IMR-90 (cell line): ENCODE results near the gene COG3. TPM values are rescaled to one million over a fixed set of nuclear protein-coding genes. Genes with fewer than 3 reads are reported as not detected.

Source experiments
- ATAC-seq: fragments of 200-7000 bp; cut with Tn5 transposase; 2 replicates; pipeline ENCODE4 v1.9.1; 2020; ENCODE audit warnings: low read depth, mild to moderate bottlenecking, moderate library complexity
- BruUV-seq: library from RNA; stranded (reverse); fragments of 400-500 nt; replicated peaks from 2 replicates; lab custom pipeline; 2021; lab: Mats Ljungman, UMichigan
- CTCF ChIA-PET: fragments of 300-600 bp; formaldehyde crosslinking; extraction: SDS; loops from one replicate; lab custom pipeline; 2021; ENCODE audit warnings: antibody characterized with exemption; lab: Yijun Ruan, JAX
- POLR2A ChIA-PET: fragments of 300-600 bp; sonication (Branson Sonifier 250); formaldehyde crosslinking; loops from one replicate; lab custom pipeline; 2022; ENCODE audit warnings: antibody characterized with exemption; ENCODE audit not compliant: unreplicated experiment; lab: Charles Lee
- DNase-seq: peaks from one replicate; pipeline ENCODE4 v3.0.0; 2013
- H2AFZ ChIP-seq: replicated peaks from 2 replicates; pipeline ENCODE3; 2013; ENCODE audit warnings: low read length, mild to moderate bottlenecking; ENCODE audit not compliant: poor library complexity
- H2AK5ac ChIP-seq: 2 replicates; pipeline ENCODE4 v1.6.1; 2013; ENCODE audit warnings: low read depth, low read length, inconsistent platforms
- H2AK9ac ChIP-seq: replicated peaks from 2 replicates; pipeline ENCODE3; 2013; ENCODE audit warnings: mild to moderate bottlenecking, low read depth, low read length, moderate library complexity; ENCODE audit not compliant: poor library complexity
- H2BK120ac ChIP-seq: 2 replicates; pipeline ENCODE4 v1.6.1; 2013; ENCODE audit warnings: low read depth, low read length, inconsistent platforms
- H2BK15ac ChIP-seq: 3 replicates; pipeline ENCODE4 v1.6.1; 2013; ENCODE audit warnings: low read depth, low read length, inconsistent platforms
- H2BK20ac ChIP-seq: 2 replicates; pipeline ENCODE4 v1.6.1; 2013; ENCODE audit warnings: low read depth, mild to moderate bottlenecking, inconsistent platforms, low read length, moderate library complexity
- H2BK5ac ChIP-seq: 2 replicates; pipeline ENCODE4 v1.6.1; 2013; ENCODE audit warnings: mild to moderate bottlenecking, low read depth, low read length, inconsistent platforms; ENCODE audit not compliant: poor library complexity, severe bottlenecking
- H3K14ac ChIP-seq: replicated peaks from 2 replicates; pipeline ENCODE4 v1.6.1; 2013; ENCODE audit warnings: low read depth, low read length, inconsistent platforms
- H3K18ac ChIP-seq: 2 replicates; pipeline ENCODE4 v1.6.1; 2013; ENCODE audit warnings: low read depth, low read length, control low read depth
- H3K23ac ChIP-seq: 2 replicates; pipeline ENCODE4 v1.6.1; 2013; ENCODE audit warnings: low read depth, low read length, inconsistent platforms
- H3K27ac ChIP-seq: 2 replicates; pipeline ENCODE4 v1.5.1; 2013; ENCODE audit warnings: mild to moderate bottlenecking, control low read depth, low read length; ENCODE audit not compliant: insufficient read depth
- H3K27me3 ChIP-seq: 2 replicates; pipeline ENCODE4 v1.6.1; 2013; ENCODE audit warnings: low read length; ENCODE audit not compliant: control insufficient read depth, insufficient read depth
- H3K36me3 ChIP-seq: 2 replicates; pipeline ENCODE4 v1.6.1; 2013; ENCODE audit warnings: low read length, mixed read lengths; ENCODE audit not compliant: control insufficient read depth, insufficient read depth
- H3K4ac ChIP-seq: 2 replicates; pipeline ENCODE4 v1.6.1; 2013; ENCODE audit warnings: low read depth, low read length, inconsistent platforms
- H3K4me1 ChIP-seq: 2 replicates; pipeline ENCODE4 v1.6.1; 2013; ENCODE audit warnings: low read length, mixed read lengths; ENCODE audit not compliant: control insufficient read depth, insufficient read depth
- H3K4me2 ChIP-seq: 2 replicates; pipeline ENCODE4 v1.6.1; 2013; ENCODE audit warnings: low read depth, mild to moderate bottlenecking, control low read depth, low read length, moderate library complexity
- H3K4me3 ChIP-seq: 2 replicates; pipeline ENCODE4 v1.5.1; 2013; ENCODE audit warnings: low read depth, mild to moderate bottlenecking, control low read depth, low read length, moderate library complexity; ENCODE audit not compliant: insufficient read depth
- H3K56ac ChIP-seq: 2 replicates; pipeline ENCODE4 v1.6.1; 2013; ENCODE audit warnings: low read length, inconsistent platforms; ENCODE audit not compliant: insufficient read depth; ENCODE audit errors: extremely low read depth
- H3K79me1 ChIP-seq, 2 experiments: 2 replicates each; pipeline ENCODE4 v1.6.1; 2013; ENCODE audit warnings: low read length in 2 of 2, inconsistent platforms in 1 of 2, low read depth in 1 of 2
- H3K9ac ChIP-seq: 2 replicates; pipeline ENCODE4 v1.6.1; 2013; ENCODE audit warnings: low read depth, low read length, control low read depth
- H3K9me1 ChIP-seq: 2 replicates; pipeline ENCODE4 v1.6.1; 2013; ENCODE audit warnings: low read length, inconsistent platforms; ENCODE audit not compliant: insufficient read depth
- H3K9me3 ChIP-seq: 2 replicates; pipeline ENCODE4 v1.6.1; 2013; ENCODE audit warnings: low read length; ENCODE audit not compliant: control insufficient read depth, insufficient read depth
- H4K20me1 ChIP-seq: 2 replicates; pipeline ENCODE4 v1.6.1; 2013; ENCODE audit warnings: low read length, inconsistent platforms; ENCODE audit not compliant: insufficient read depth
- H4K5ac ChIP-seq: 2 replicates; pipeline ENCODE4 v1.6.1; 2013; ENCODE audit warnings: mild to moderate bottlenecking, low read depth, low read length, control low read depth
- H4K8ac ChIP-seq, 2 experiments: 2 replicates each; pipeline ENCODE4 v1.6.1; 2013; ENCODE audit warnings: low read depth in 2 of 2, low read length in 2 of 2, control low read depth in 1 of 2, inconsistent platforms in 1 of 2
- H4K91ac ChIP-seq: 2 replicates; pipeline ENCODE4 v1.6.1; 2013; ENCODE audit warnings: low read depth, low read length, inconsistent platforms; ENCODE audit not compliant: insufficient read depth
- BHLHE40 ChIP-seq: fragments of 150-350 bp; IDR thresholded peaks from 2 replicates; pipeline ENCODE4 v1.6.1; 2016; ENCODE audit warnings: mild to moderate bottlenecking, low read depth, low read length
- CEBPB ChIP-seq: IDR thresholded peaks from 2 replicates; pipeline ENCODE4 v1.6.1; 2012; ENCODE audit warnings: low read depth, low read length, improper control_type of control experiment
- CHD1 ChIP-seq: IDR thresholded peaks from 2 replicates; pipeline ENCODE4 v1.6.1; 2012; ENCODE audit warnings: low read depth, low read length, improper control_type of control experiment
- FOS ChIP-seq: fragments of 150-350 bp; IDR thresholded peaks from 2 replicates; pipeline ENCODE4 v1.6.1; 2016; ENCODE audit warnings: low read depth, low read length
- MAFK ChIP-seq: IDR thresholded peaks from 2 replicates; pipeline ENCODE4 v1.6.1; 2012; ENCODE audit warnings: low read depth, low read length, improper control_type of control experiment
- MAZ ChIP-seq: IDR thresholded peaks from 2 replicates; pipeline ENCODE4 v1.6.1; 2012; ENCODE audit warnings: low read depth, mild to moderate bottlenecking, low read length, improper control_type of control experiment, moderate library complexity, borderline replicate concordance
- MXI1 ChIP-seq: IDR thresholded peaks from 2 replicates; pipeline ENCODE4 v1.6.1; 2012; ENCODE audit warnings: low read depth, mild to moderate bottlenecking, low read length, moderate library complexity, borderline replicate concordance
- NFE2L2 ChIP-seq: fragments of 150-350 bp; IDR thresholded peaks from 2 replicates; pipeline ENCODE4 v1.6.1; 2016; ENCODE audit warnings: low read depth, mild to moderate bottlenecking, low read length
- POLR2A ChIP-seq: IDR thresholded peaks from 2 replicates; pipeline ENCODE4 v1.6.1; 2012; ENCODE audit warnings: mild to moderate bottlenecking, low read depth, low read length
- RAD21 ChIP-seq: IDR thresholded peaks from 2 replicates; pipeline ENCODE4 v1.6.1; 2012; ENCODE audit warnings: low read length, improper control_type of control experiment
- SMC3 ChIP-seq: fragments of 150-350 bp; IDR thresholded peaks from 2 replicates; pipeline ENCODE4 v1.6.1; 2016; ENCODE audit warnings: low read depth, mild to moderate bottlenecking, antibody characterized with exemption, low read length, moderate library complexity
- USF2 ChIP-seq: fragments of 150-350 bp; IDR thresholded peaks from 2 replicates; pipeline ENCODE4 v1.6.1; 2017; ENCODE audit warnings: mild to moderate bottlenecking, antibody characterized with exemption, low read length, low read depth
- WGBS, 2 experiments: methylation state at CpG; one replicate each; pipeline versions ENCODE4 v1.1.5 to v1.1.7; 2013; ENCODE audit warnings: missing lambda C conversion rate in 2 of 2; ENCODE audit not compliant: insufficient read length in 1 of 2; ENCODE audit errors: extremely low coverage in 2 of 2; 5-methylcytosine and 5-hydroxymethylcytosine counted together
- dilution Hi-C: fragments of 300-500 bp; cut with HindIII; formaldehyde crosslinking; loops from one replicate; pipeline ENCODE4 v1.14.3; 2018; ENCODE audit warnings: low sequenced_read_pairs; ENCODE audit not compliant: unreplicated experiment
- in situ Hi-C: fragments of 300-500 bp; cut with MboI; formaldehyde crosslinking; loops from 3 replicates; pipeline ENCODE4 v1.14.3; 2019; ENCODE audit warnings: low sequenced_read_pairs, inconsistent platforms, mixed read lengths
- intact Hi-C: fragments of 100-400 bp; cut with micrococcal nuclease; formaldehyde crosslinking; loops from 2 replicates; pipeline ENCODE4 v1.10.0; 2022
- polyA plus RNA-seq, 3 experiments: library from polyadenylated mRNA; depleted of rRNA; stranded (reverse); fragments of >200 nt; gene quantifications; 2 replicates each; pipeline ENCODE4 v1.2.3, GENCODE V29; 2012; ENCODE audit warnings: low replicate concordance in 1 of 3
- total RNA-seq: library from RNA; depleted of rRNA; stranded (reverse); fragments of >200 nt; gene quantifications from 2 replicates; pipeline ENCODE4 v1.2.3, GENCODE V29; 2012
- TF ChIP-seq, protein P1 (sequence below): fragments of 150-350 bp; IDR thresholded peaks from 2 replicates; pipeline ENCODE4 v1.6.1; 2016; ENCODE audit warnings: low read depth, mild to moderate bottlenecking, low read length, moderate library complexity, borderline replicate concordance

The COG3 gene
- total and polyA plus RNA-seq, 2 of the 4 experiments (the other 2 are of a cell fraction) = 21.7 to 31.9 TPM

- no TSS peak for BruUV-seq
- no peak overlapping the region for H2BK5ac ChIP-seq
- no peaks in the 10 kb centered on the region for H3K9me3 ChIP-seq
- H4K8ac ChIP-seq = no peak overlapping the region
- peaks cover 1% of the 10 kb centered on the region; the same call in 1 of the 2 replicates for H3K36me3 ChIP-seq
- peak overlapping the region; percentile 63 for H3K4me2 ChIP-seq
- H3K27ac ChIP-seq = no peak overlapping the region
- H4K91ac ChIP-seq = no peak overlapping the region
- no peak overlapping the region for H3K18ac ChIP-seq
- H4K5ac ChIP-seq = no peak overlapping the region; the same call in 1 of the 2 replicates
- H2AK5ac ChIP-seq = no peak overlapping the region
- H3K9ac ChIP-seq = no peak overlapping the region
- H3K9me1 ChIP-seq = peaks cover 15% of the 10 kb centered on the region
- WGBS, 2 experiments = no CpG with 5 or more reads among the region's 1 CpG
- H3K23ac ChIP-seq = peak overlapping the region; percentile 2; the same call in 1 of the 2 replicates
- H3K4me1 ChIP-seq = peaks cover 6% of the 10 kb centered on the region
- no peak overlapping the region for H2AFZ ChIP-seq
- H3K4me3 ChIP-seq = no peak overlapping the region
- peaks cover 9 to 32% of the 10 kb centered on the region in 2 experiments for H3K79me1 ChIP-seq
- no peaks in the 10 kb centered on the region for H3K27me3 ChIP-seq
- no peak overlapping the region for H3K4ac ChIP-seq
- no peak overlapping the region for H2BK120ac ChIP-seq
- no peak overlapping the region for H2BK20ac ChIP-seq
- H3K14ac ChIP-seq = no peak overlapping the region
- POLR2A ChIA-PET = no interaction called here
- H4K20me1 ChIP-seq = peaks cover 8% of the 10 kb centered on the region; the same call in 1 of the 2 replicates
- CTCF ChIA-PET = no interaction called here
- dilution Hi-C loops (no loop called here), in situ Hi-C loops (no loop called here), intact Hi-C loops (loop anchor here (1.0 to 5.0 kb wide), 3 partner anchors 33 to 77 kb away; no protein-coding TSS in a partner anchor)
- no peak for ATAC-seq
- no peak overlapping the region for H2BK15ac ChIP-seq
- H3K56ac ChIP-seq = no peak overlapping the region
- TF ChIP-seq FOS = no peak
- TF ChIP-seq CHD1 = no peak
- TF ChIP-seq SMC3 = no peak
- no peak for TF ChIP-seq RAD21
- no peak for TF ChIP-seq POLR2A
- TF ChIP-seq MXI1 = no peak
- TF ChIP-seq BHLHE40 = no peak
- TF ChIP-seq NFE2L2 = no peak
- no peak for TF ChIP-seq MAZ
- no peak for TF ChIP-seq MAFK
- no peak for TF ChIP-seq CEBPB
- TF ChIP-seq USF2 = no peak
- TF ChIP-seq, protein P1, sequence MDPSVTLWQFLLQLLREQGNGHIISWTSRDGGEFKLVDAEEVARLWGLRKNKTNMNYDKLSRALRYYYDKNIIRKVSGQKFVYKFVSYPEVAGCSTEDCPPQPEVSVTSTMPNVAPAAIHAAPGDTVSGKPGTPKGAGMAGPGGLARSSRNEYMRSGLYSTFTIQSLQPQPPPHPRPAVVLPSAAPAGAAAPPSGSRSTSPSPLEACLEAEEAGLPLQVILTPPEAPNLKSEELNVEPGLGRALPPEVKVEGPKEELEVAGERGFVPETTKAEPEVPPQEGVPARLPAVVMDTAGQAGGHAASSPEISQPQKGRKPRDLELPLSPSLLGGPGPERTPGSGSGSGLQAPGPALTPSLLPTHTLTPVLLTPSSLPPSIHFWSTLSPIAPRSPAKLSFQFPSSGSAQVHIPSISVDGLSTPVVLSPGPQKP = no peak
- H2AK9ac ChIP-seq = no peak overlapping the region
- no peak for DNase-seq
Measured at GRCh38 chr13:45415112-45415511, 49.6 kb upstream of the COG3 start.
